IMR-90 (cell line): Measurements from ENCODE around the gene MAP7. TPM values are rescaled to one million over a fixed set of nuclear protein-coding genes. Genes with fewer than 3 reads are reported as not detected.

Experiments used
- ATAC-seq: fragments of 200-7000 bp; cut with Tn5 transposase; 2 replicates; pipeline ENCODE4 v1.9.1; 2020; ENCODE audit warnings: low read depth, mild to moderate bottlenecking, moderate library complexity
- BruUV-seq: library from RNA; stranded (reverse); fragments of 400-500 nt; replicated peaks from 2 replicates; lab custom pipeline; 2021; lab: Mats Ljungman, UMichigan
- CTCF ChIA-PET: fragments of 300-600 bp; formaldehyde crosslinking; extraction: SDS; loops from one replicate; lab custom pipeline; 2021; ENCODE audit warnings: antibody characterized with exemption; lab: Yijun Ruan, JAX
- POLR2A ChIA-PET: fragments of 300-600 bp; sonication (Branson Sonifier 250); formaldehyde crosslinking; loops from one replicate; lab custom pipeline; 2022; ENCODE audit warnings: antibody characterized with exemption; ENCODE audit not compliant: unreplicated experiment; lab: Charles Lee
- DNase-seq: peaks from one replicate; pipeline ENCODE4 v3.0.0; 2013
- H2AFZ ChIP-seq: replicated peaks from 2 replicates; pipeline ENCODE3; 2013; ENCODE audit warnings: low read length, mild to moderate bottlenecking; ENCODE audit not compliant: poor library complexity
- H2AK5ac ChIP-seq: 2 replicates; pipeline ENCODE4 v1.6.1; 2013; ENCODE audit warnings: low read depth, low read length, inconsistent platforms
- H2AK9ac ChIP-seq: replicated peaks from 2 replicates; pipeline ENCODE3; 2013; ENCODE audit warnings: mild to moderate bottlenecking, low read depth, low read length, moderate library complexity; ENCODE audit not compliant: poor library complexity
- H2BK120ac ChIP-seq: 2 replicates; pipeline ENCODE4 v1.6.1; 2013; ENCODE audit warnings: low read depth, low read length, inconsistent platforms
- H2BK15ac ChIP-seq: 3 replicates; pipeline ENCODE4 v1.6.1; 2013; ENCODE audit warnings: low read depth, low read length, inconsistent platforms
- H2BK20ac ChIP-seq: 2 replicates; pipeline ENCODE4 v1.6.1; 2013; ENCODE audit warnings: low read depth, mild to moderate bottlenecking, inconsistent platforms, low read length, moderate library complexity
- H2BK5ac ChIP-seq: 2 replicates; pipeline ENCODE4 v1.6.1; 2013; ENCODE audit warnings: mild to moderate bottlenecking, low read depth, low read length, inconsistent platforms; ENCODE audit not compliant: poor library complexity, severe bottlenecking
- H3K14ac ChIP-seq: replicated peaks from 2 replicates; pipeline ENCODE4 v1.6.1; 2013; ENCODE audit warnings: low read depth, low read length, inconsistent platforms
- H3K18ac ChIP-seq: 2 replicates; pipeline ENCODE4 v1.6.1; 2013; ENCODE audit warnings: low read depth, low read length, control low read depth
- H3K23ac ChIP-seq: 2 replicates; pipeline ENCODE4 v1.6.1; 2013; ENCODE audit warnings: low read depth, low read length, inconsistent platforms
- H3K27ac ChIP-seq: 2 replicates; pipeline ENCODE4 v1.5.1; 2013; ENCODE audit warnings: mild to moderate bottlenecking, control low read depth, low read length; ENCODE audit not compliant: insufficient read depth
- H3K27me3 ChIP-seq: 2 replicates; pipeline ENCODE4 v1.6.1; 2013; ENCODE audit warnings: low read length; ENCODE audit not compliant: control insufficient read depth, insufficient read depth
- H3K36me3 ChIP-seq: 2 replicates; pipeline ENCODE4 v1.6.1; 2013; ENCODE audit warnings: low read length, mixed read lengths; ENCODE audit not compliant: control insufficient read depth, insufficient read depth
- H3K4ac ChIP-seq: 2 replicates; pipeline ENCODE4 v1.6.1; 2013; ENCODE audit warnings: low read depth, low read length, inconsistent platforms
- H3K4me1 ChIP-seq: 2 replicates; pipeline ENCODE4 v1.6.1; 2013; ENCODE audit warnings: low read length, mixed read lengths; ENCODE audit not compliant: control insufficient read depth, insufficient read depth
- H3K4me2 ChIP-seq: 2 replicates; pipeline ENCODE4 v1.6.1; 2013; ENCODE audit warnings: low read depth, mild to moderate bottlenecking, control low read depth, low read length, moderate library complexity
- H3K4me3 ChIP-seq: 2 replicates; pipeline ENCODE4 v1.5.1; 2013; ENCODE audit warnings: low read depth, mild to moderate bottlenecking, control low read depth, low read length, moderate library complexity; ENCODE audit not compliant: insufficient read depth
- H3K56ac ChIP-seq: 2 replicates; pipeline ENCODE4 v1.6.1; 2013; ENCODE audit warnings: low read length, inconsistent platforms; ENCODE audit not compliant: insufficient read depth; ENCODE audit errors: extremely low read depth
- H3K79me1 ChIP-seq, 2 experiments: 2 replicates each; pipeline ENCODE4 v1.6.1; 2013; ENCODE audit warnings: low read length in 2 of 2, inconsistent platforms in 1 of 2, low read depth in 1 of 2
- H3K9ac ChIP-seq: 2 replicates; pipeline ENCODE4 v1.6.1; 2013; ENCODE audit warnings: low read depth, low read length, control low read depth
- H3K9me1 ChIP-seq: 2 replicates; pipeline ENCODE4 v1.6.1; 2013; ENCODE audit warnings: low read length, inconsistent platforms; ENCODE audit not compliant: insufficient read depth
- H3K9me3 ChIP-seq: 2 replicates; pipeline ENCODE4 v1.6.1; 2013; ENCODE audit warnings: low read length; ENCODE audit not compliant: control insufficient read depth, insufficient read depth
- H4K20me1 ChIP-seq: 2 replicates; pipeline ENCODE4 v1.6.1; 2013; ENCODE audit warnings: low read length, inconsistent platforms; ENCODE audit not compliant: insufficient read depth
- H4K5ac ChIP-seq: 2 replicates; pipeline ENCODE4 v1.6.1; 2013; ENCODE audit warnings: mild to moderate bottlenecking, low read depth, low read length, control low read depth
- H4K8ac ChIP-seq, 2 experiments: 2 replicates each; pipeline ENCODE4 v1.6.1; 2013; ENCODE audit warnings: low read depth in 2 of 2, low read length in 2 of 2, control low read depth in 1 of 2, inconsistent platforms in 1 of 2
- H4K91ac ChIP-seq: 2 replicates; pipeline ENCODE4 v1.6.1; 2013; ENCODE audit warnings: low read depth, low read length, inconsistent platforms; ENCODE audit not compliant: insufficient read depth
- FOS ChIP-seq: fragments of 150-350 bp; IDR thresholded peaks from 2 replicates; pipeline ENCODE4 v1.6.1; 2016; ENCODE audit warnings: low read depth, low read length
- WGBS, 2 experiments: methylation state at CpG; one replicate each; pipeline versions ENCODE4 v1.1.5 to v1.1.7; 2013; ENCODE audit warnings: missing lambda C conversion rate in 2 of 2; ENCODE audit not compliant: insufficient read length in 1 of 2; ENCODE audit errors: extremely low coverage in 2 of 2; 5-methylcytosine and 5-hydroxymethylcytosine counted together
- dilution Hi-C: fragments of 300-500 bp; cut with HindIII; formaldehyde crosslinking; loops from one replicate; pipeline ENCODE4 v1.14.3; 2018; ENCODE audit warnings: low sequenced_read_pairs; ENCODE audit not compliant: unreplicated experiment
- in situ Hi-C: fragments of 300-500 bp; cut with MboI; formaldehyde crosslinking; loops from 3 replicates; pipeline ENCODE4 v1.14.3; 2019; ENCODE audit warnings: low sequenced_read_pairs, inconsistent platforms, mixed read lengths
- intact Hi-C: fragments of 100-400 bp; cut with micrococcal nuclease; formaldehyde crosslinking; loops from 2 replicates; pipeline ENCODE4 v1.10.0; 2022
- polyA plus RNA-seq, 3 experiments: library from polyadenylated mRNA; depleted of rRNA; stranded (reverse); fragments of >200 nt; gene quantifications; 2 replicates each; pipeline ENCODE4 v1.2.3, GENCODE V29; 2012; ENCODE audit warnings: low replicate concordance in 1 of 3
- total RNA-seq: library from RNA; depleted of rRNA; stranded (reverse); fragments of >200 nt; gene quantifications from 2 replicates; pipeline ENCODE4 v1.2.3, GENCODE V29; 2012

Gene MAP7
- total and polyA plus RNA-seq, 2 of the 4 experiments (the other 2 are of a cell fraction), result 0.19 to 0.36 TPM

GRCh38 chr6:136511926-136512325, 38.3 kb downstream of the MAP7 start:
- DNase-seq, result no peak
- no TSS peak for BruUV-seq
- Histone ChIP-seq H2BK120ac (no peak overlapping the region), H3K56ac (no peak overlapping the region), H3K9me1 (no peaks in the 10 kb centered on the region), H3K36me3 (no peaks in the 10 kb centered on the region), H3K9me3 (no peaks in the 10 kb centered on the region), H2BK15ac (no peak overlapping the region), H3K14ac (no peak overlapping the region), H2BK20ac (no peak overlapping the region), H3K4ac (no peak overlapping the region), H3K27ac (no peak overlapping the region), H4K91ac (no peak overlapping the region), H3K27me3 (peaks cover 15% of the 10 kb centered on the region), H2AK5ac (no peak overlapping the region), H3K23ac (no peak overlapping the region), H3K9ac (no peak overlapping the region), H4K20me1 (no peaks in the 10 kb centered on the region), H3K79me1 (no peaks in the 10 kb centered on the region), H3K4me2 (no peak overlapping the region), H2AK9ac (no peak overlapping the region), H4K5ac (no peak overlapping the region), H3K4me1 (no peaks in the 10 kb centered on the region), H4K8ac (no peak overlapping the region), H2BK5ac (no peak overlapping the region), H2AFZ (no peak overlapping the region), H3K4me3 (no peak overlapping the region), H3K18ac (no peak overlapping the region)
- CTCF ChIA-PET, result no interaction called here
- intact Hi-C loops, result no loop called here
- POLR2A ChIA-PET, result no interaction called here
- ATAC-seq, result no peak
- in situ Hi-C loops, result no loop called here
- dilution Hi-C loops, result no loop called here
- WGBS, 2 experiments, result 80% methylated on average over 1 of the region's 3 CpGs; no CpG with 5 or more reads in 1 of the 2 experiments
- no peak for TF ChIP-seq FOS
